UCSD-AML1 (cell line): Measurements from ENCODE around the gene NFS1.

ENCODE experiments used
- DNase-seq: peaks from one replicate; lab custom pipeline; 2025; ENCODE audit not compliant: unreplicated experiment; lab: John Stamatoyannopoulos, UW

NFS1 gene

GRCh38 chr20:35680452-35681183 is 18.5 kb downstream of the NFS1 start:
- no peak for DNase-seq

DNA sequence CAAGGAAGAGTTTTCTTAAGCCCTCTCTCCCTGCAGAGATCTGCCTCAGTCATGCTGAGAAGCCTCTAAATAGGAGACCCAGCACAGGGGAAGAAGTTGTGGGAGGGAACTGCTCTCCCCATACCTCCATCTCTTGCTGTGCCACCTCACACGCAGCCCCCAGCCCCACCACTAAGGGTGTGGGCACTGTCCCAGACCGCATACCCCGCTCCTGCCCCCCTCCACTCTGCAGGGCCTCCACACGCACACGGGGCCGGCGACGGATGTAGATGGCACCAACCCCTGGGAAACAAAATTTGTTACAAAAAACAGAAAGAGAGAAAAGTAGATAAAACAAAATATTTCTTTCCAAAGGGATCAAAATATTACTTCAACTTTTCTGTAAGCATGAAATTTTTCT is 24.2 kb downstream of the NFS1 start:
- DNase-seq, result no peak

GRCh38 chr20:35673884-35674283 is 25.3 kb downstream of the NFS1 start:
- no peak for DNase-seq

DNA sequence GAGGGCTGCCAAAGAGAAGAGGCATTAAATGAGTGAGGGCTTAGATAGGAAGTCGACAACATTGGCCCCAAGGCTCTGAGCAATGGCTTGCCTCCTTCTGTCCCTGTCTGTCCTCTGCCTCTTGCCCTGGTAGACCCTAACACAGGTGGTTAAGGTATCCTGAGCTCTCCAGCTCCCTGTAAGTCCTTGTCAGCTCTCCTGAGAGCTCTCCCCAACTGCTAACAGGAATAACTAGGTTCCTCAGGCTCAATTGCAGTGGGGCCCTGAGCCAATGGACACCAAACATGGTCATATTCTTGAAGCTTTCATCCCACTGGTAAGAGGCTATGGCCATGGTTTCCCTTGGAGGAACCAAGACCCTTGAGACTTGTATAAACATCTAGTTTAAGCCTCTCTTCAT is 29.5 kb downstream of the NFS1 start:
- no peak for DNase-seq

GRCh38 chr20:35669221-35669620 is 29.9 kb downstream of the NFS1 start:
- no peak for DNase-seq

DNA sequence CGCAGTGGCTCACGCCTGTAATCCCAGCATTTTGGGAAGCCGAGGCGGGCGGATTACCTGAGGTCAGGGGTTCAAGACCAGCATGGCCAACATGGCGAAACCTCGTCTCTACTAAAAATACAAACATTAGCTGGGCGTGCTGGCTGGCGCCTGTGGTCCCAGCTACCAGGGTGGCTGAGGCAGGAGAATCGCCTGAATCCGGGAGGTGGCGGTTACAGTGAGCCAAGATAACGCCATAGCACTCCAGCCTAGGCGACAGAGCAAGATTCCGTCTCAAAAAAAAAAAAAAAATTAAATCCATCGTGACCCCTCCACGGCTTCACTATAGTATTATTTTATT is 33.2 kb downstream of the NFS1 start:
- no peak for DNase-seq

GRCh38 chr20:35664466-35665206 is 34.5 kb downstream of the NFS1 start, which contains the start of the genes CPNE1 and RBM12:
TSS of gene CPNE1 (minus strand) at chr20:35664900. CDS start at chr20:35632923, 31,977 bp downstream.
TSS of gene RBM12 (minus strand) at chr20:35664900. CDS start at chr20:35655322, 9,578 bp downstream.
- DNase-seq, result peak; percentile 93

GRCh38 chr20:35663516-35664465 is 35.4 kb downstream of the NFS1 start:
- peak; percentile 39 for DNase-seq

DNA sequence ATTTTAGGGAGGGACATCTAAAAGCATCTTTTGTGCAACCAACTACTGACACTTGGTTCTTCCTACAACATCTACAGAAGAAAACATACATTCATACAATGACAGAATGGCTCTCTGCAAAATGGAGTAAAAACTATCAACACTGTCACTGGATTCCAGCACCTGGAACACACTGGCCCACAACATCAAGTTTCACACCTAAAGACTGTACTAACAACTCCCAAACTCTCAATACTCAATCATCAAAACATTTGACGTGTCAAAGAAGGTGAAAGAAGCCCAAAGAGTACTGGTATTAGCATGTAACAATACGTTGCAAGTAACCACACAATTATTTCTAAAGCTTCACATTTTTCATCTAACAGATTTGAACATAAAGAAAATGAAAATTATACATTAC is 36.6 kb downstream of the NFS1 start:
- no peak for DNase-seq

GRCh38 chr20:35661908-35662307 is 37.2 kb downstream of the NFS1 start:
- no peak for DNase-seq

DNA sequence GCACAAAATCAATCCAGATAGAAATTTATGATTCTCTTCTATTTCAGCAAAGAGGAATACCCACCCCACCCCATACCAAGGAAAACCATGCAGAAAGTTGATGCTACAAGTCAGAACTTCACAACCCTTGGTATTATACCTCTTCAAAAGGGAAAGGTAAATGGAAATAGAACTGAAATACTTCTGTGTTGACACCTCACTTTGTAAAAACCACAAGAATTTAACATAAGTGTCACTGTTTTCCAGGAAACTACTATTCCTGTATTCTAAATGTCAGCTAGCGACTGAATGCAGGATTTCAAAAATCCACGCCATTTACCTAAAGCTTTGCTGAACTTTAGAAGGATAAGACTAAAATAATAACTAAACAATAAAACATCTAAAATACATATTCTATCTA is 38.1 kb downstream of the NFS1 start:
- DNase-seq, result no peak

DNA sequence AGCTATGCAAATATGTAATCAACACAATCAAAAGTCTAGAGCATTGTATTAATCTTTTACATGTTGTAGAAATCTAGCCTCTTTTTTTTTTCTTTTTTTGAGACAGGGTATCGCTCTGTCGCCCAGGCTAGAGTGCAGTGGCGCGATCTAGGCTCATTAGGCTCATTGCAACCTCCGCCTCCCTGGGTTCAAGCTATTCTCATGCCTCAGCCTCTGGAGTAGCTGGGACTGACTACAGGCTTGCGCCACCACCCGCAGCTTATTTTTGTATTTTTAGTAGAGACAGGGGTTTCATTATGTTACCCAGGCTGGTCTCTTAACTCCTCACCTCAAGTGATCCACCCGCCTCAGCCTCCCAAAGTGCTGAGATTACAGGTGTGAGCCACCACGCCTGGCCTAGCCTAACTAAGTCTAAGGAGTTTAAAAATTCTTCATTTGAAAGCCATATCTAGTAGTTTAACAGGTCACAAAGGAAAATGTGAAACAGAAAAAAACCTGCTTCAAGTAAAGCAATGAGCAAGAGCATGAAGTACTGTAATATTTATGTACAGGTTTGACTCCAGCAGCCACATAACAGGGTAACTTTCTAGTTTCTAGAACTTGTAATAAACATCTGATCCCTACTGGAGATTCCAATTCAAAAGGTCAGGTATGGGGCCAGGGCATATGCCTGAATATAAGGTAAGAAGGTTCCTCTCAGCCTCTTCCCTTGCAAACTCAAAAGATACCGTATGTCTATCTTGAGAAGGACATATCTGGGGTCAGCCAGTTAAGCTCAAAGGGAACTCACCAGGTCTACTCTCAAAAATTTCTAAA is 38.8 kb downstream of the NFS1 start:
- no peak for DNase-seq

DNA sequence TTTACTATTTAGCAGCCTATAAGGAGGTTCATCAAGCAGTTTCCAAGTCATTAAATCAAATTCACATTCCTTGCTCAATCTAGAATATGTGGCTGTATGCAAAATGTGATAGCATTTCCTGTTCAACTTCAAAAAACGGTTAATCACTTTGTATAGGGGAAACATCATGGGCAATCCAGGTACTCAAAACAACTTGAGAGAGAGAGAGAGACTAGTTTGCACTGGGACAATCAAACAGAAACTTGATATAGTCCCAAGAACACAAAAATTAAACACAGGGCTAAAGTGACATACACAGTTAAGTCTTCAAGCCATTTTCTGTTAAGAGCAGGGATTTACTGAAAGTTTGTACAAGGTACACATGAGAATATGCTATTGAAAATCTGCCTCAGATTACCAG is 41.9 kb downstream of the NFS1 start:
- no peak for DNase-seq

DNA sequence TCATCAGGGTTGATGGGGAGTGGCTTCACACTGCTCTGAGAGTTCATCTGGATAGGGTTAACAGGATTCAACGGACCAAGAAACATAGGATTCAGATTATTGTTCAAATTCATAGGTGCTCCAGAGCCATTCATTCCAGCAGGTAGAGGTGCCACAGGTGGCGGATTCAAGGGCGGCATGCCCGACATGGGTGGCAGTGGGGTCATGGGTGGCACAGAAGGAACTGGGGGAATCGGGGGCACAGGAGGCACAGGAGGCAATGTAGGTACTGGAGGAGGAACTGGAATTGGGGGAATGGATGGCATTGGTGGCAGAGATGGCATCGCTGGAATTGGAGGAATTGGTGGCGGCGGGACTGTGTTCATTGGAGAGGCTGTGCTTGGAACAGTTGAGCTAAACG is 44.7 kb downstream of the NFS1 start:
- DNase-seq, result no peak

DNA sequence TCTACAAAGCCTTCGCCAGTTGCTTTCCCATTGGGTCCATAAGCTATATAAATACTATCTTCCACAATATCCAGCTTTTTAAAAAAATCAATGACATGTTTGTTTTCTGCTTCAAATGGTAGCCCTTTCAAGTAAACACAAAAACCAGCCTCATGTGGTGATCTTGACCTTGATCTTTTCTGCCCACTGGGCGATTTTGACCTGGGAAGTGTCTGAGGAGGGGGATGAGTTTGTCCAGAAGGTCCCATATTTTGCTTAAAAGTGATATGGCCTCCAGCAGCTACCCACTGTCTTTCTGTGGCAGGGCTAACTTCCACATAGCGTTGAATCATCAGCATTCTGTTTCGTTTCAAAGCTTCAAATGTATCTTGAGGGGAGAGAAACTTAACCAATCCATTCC is 45.3 kb downstream of the NFS1 start:
- no peak for DNase-seq

DNA sequence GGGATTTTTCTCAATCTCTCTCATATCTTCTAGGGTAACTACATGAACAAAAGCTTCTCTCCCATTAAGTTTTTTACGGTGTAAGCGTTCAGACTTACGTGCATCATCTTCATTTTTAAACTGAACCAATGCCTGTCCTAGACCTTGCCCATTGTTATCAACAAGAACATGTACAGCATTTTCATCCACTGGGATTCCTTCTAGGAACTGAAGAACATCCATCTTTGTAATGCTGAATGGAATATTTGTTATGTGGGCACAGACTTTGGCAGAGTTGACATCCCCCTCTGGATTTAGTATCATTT is 45.8 kb downstream of the NFS1 start:
- no peak for DNase-seq

GRCh38 chr20:35652641-35653429 is 46.3 kb downstream of the NFS1 start:
- no peak for DNase-seq

DNA sequence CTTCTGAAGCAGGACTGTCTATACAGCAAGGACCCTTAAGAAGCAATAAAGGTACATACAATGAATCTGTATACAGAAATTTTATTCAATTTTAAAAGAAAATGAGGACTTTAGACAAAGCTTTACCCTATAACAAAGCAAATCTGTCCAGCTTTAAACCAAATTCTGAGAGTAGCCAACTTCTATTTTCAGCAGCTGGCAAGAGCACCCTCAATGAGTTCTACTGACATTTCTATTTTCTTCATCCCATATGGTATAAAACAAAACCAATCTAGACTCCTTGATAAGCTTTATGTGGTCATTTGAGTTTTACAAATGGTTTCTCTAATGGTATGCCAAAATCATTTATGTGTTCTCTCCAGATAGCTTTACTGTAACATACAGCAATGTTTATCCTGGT is 47.2 kb downstream of the NFS1 start:
- no peak for DNase-seq

DNA sequence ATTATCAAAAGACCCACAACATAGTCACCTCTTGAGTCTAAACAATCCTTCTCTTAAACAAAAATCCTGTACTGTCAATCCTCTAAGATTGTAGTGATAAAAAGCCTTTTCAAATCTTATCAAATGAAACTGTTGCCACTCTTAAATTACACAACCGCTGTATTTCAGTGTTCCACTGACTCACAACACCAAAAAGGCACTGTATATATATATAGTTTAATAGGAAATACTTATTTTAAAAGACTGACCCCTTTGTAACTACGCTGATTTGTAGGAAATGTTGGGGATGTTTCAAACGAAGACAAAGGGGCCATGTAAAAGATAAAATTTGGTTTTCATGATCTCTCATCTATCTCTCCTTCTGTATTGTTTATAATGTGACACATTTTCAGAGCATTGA is 48.5 kb downstream of the NFS1 start:
- DNase-seq, result no peak

- DNase-seq, result no peak
These were observed 50.3 kb downstream of the NFS1 start for GRCh38 chr20:35648836-35649235.
